ENCODE measurements around the gene RGL2.

DNA sequence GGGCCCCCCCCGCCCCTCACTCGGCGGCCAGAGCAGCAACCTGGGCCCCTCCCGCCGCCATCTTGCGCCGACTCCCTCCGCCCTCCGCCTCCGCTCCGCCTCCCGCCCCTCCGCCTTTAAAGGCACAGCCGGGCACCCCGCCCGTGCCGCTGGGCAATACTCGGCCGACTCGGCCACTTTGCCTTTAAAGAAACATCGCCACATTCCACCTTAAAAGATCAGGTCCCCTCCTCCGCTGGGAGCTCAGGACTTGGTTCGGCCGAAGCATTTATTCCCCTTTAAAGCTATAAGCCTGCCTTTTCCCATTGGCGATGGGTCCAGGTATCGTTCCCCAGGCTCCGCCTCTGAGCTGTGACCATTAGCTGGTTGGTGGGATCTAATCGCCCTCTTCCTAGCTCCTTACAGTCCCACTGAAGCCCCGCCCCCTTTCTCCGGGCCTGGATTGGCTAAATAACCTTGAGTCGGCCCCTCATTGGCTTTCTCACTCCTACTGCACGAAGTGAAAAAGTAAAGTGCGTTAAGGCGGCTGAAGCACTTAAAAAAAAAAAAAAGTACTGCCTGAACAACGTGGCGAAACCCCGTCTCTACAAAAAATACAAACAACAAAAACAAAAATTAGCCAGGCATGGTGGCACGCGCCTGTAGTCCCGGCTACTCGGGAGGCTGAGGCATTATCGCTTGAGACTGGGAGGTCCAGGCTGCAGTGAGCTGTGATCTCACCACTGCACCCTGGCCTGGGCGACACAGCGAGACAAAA, 19.1 kb upstream of the RGL2 start, which contains the start of gene ZBTB22:
- TF ChIP-seq EZH2 (IDR thresholded peaks at IDR 0.05; ENCODE audit: borderline replicate concordance, low read depth, low read length, poor library complexity, severe bottlenecking), result no peak
- TF ChIP-seq, protein P1, sequence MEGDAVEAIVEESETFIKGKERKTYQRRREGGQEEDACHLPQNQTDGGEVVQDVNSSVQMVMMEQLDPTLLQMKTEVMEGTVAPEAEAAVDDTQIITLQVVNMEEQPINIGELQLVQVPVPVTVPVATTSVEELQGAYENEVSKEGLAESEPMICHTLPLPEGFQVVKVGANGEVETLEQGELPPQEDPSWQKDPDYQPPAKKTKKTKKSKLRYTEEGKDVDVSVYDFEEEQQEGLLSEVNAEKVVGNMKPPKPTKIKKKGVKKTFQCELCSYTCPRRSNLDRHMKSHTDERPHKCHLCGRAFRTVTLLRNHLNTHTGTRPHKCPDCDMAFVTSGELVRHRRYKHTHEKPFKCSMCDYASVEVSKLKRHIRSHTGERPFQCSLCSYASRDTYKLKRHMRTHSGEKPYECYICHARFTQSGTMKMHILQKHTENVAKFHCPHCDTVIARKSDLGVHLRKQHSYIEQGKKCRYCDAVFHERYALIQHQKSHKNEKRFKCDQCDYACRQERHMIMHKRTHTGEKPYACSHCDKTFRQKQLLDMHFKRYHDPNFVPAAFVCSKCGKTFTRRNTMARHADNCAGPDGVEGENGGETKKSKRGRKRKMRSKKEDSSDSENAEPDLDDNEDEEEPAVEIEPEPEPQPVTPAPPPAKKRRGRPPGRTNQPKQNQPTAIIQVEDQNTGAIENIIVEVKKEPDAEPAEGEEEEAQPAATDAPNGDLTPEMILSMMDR (conservative IDR thresholded peaks at IDR 0.05; ENCODE audit: low read depth, low read length), result no peak
